Epidermal melanocyte (primary cell): ENCODE results near the gene DGUOK.
"Not testable (repeated sequence)": the region's sequence is repeated elsewhere in the genome, so short reads cannot be mapped to it uniquely, and the experiment has no call there.

ENCODE experiments used
- DNase-seq: peaks from one replicate; pipeline ENCODE4 v3.0.0; 2011; ENCODE audit warnings: low spot score; ENCODE audit not compliant: insufficient read length

DGUOK gene

DNA sequence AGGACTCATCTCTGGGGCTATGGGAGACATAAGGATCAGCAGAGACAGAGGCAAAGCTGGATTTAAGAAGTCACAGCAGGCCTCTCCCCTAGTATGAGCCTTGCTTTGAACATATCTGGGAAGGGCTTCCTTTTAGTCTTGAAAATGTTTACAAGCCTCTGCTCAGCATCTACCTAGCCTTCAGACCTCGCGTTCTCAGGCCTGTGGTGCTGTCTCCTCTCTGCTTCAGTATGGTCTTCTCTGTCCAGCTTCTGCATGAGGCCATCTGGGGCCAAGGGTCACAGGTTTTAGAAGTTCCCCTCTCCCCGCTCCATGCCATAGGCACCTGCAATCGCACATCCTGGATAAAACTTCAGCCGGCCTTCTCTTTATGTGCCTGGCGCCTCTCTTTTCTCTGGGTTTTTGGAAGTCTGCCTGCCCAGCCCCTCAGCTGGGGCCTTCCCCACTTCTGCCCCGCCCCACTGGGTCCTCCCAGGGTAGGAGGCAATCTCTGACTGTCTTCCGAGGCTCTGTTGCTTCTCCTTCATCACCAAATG lies 26.8 kb upstream of the DGUOK start:
- DNase-seq = no peak

GRCh38 chr2:73901143-73901542 lies 25.5 kb upstream of the DGUOK start:
- no peak for DNase-seq

DNA sequence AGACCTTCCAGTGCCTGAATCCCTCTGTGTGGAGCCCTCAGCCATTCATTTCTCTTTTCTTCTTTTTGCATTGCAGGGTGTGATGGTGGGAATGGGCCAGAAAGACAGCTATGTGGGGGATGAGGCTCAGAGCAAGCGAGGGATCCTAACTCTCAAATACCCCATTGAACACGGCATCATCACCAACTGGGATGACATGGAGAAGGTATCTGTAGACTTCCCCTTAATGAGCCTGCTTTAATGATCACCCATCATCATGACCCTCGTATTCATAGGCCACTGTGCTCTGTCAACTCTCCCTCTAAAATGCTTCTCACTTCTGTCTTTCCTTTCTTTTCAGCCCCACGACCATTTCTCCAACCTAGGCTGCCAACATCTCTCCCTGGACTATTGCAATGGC lies 24.4 kb upstream of the DGUOK start:
- DNase-seq = no peak

DNA sequence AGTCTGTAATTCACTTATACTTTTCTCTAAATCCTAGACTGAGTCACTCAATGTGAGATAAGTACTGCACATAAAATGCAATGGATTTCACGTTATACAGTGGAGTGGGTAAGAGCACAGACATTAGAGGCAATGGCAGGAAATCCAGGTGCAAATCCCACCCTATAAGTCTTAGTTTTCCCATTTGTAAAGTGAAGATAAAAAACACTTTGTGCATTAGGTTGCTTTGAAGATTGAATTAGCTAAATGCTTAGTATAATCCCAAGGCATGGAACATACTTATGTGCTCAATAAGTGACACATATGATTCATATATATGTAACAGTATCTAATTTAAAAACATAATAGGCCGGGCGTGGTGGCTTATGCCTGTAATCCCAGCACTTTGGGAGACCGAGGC lies 23.4 kb upstream of the DGUOK start:
- no peak for DNase-seq

GRCh38 chr2:73903949-73904613 lies 22.6 kb upstream of the DGUOK start:
- DNase-seq = not testable (repeated sequence)

DNA sequence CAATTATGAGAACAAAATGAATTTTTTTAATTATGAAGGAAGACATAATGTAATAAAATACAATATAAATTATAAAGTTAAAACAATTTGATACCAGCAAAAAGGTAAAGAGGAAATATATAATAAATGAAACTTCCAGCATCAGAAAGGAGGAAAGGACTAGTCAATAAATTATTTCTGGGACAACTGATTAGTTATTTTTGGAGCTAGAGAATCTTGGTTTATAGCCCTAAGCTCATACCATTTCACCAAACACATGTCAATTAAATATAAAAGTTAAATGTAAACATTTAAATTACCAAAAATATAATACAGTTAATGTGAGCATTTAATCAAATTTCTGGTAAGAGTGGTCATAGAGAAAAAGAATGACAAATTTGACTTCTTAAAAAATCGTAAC lies 21.7 kb upstream of the DGUOK start:
- DNase-seq = no peak

DNA sequence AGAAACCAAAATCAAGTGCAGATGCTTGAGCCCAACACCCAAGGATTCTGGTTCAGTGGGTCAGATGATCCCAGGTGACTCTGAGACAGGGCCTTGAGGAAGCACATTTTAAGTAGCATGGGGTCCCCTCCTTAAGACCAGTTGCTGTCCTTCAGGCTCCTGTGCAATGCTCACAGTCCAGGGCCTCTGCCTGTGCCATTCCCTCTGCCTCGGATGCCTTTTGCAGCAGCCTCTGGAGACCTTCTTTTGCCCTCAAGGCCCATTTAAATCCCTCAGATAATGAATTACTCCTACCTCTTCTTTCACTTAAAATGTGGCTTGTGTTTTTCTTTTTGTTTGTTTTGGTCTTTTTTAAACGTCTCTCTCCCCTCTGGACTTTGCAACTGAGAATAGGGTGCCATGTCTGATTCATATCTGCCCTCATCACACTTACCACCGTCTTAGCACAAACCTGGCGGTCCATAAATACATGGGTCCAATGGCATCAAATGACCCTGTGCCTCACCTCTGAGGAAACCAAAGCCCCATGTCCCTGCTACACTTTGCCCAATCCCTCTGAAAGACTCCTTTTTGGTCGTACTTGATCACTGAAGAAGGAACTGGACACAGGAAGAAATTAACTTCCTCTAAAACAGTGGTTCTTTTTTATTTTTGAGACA lies 19.7 kb upstream of the DGUOK start:
- DNase-seq = no peak

GRCh38 chr2:73907840-73908452 lies 18.7 kb upstream of the DGUOK start:
- DNase-seq = no peak

DNA sequence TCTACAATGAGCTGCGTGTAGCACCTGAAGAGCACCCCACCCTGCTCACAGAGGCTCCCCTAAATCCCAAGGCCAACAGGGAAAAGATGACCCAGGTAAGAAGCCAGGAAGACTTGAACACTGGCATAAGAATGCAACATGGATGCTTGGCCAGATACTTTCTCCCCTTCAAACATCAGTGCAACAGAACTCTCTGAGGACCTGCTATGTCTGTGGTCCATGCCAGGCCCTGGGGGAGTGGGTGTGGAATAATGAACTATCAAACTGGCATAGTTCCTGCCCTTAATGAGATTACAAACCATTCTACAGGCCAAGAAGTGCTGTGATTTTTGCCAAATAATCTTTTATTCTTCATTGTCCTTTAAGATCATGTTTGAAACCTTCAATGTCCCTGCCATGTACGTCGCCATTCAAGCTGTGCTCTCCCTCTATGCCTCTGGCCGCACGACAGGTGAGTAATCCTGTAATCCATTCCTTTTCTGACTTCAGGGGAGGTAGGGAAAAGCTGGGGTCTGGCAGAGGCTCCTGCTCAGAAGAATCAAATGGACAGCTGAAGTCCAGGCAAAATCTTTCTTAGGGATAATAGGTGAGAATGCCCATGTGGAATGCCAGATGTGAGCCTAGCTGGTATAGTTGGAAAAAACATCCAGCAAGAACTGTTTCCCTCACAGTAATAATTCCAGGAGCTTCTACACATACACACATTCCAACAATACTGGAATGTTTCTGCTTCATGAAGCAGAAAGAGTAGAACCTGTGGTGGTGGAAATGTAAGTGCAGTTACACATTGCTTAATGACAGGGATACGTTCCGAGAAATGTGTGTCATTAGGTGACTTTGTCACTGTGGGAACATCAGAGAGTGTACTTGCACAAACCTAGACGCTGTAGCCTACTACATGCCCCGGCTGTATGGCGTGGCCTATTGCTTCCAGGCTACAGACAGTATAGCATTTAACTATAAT lies 17.7 kb upstream of the DGUOK start:
- DNase-seq = no peak

DNA sequence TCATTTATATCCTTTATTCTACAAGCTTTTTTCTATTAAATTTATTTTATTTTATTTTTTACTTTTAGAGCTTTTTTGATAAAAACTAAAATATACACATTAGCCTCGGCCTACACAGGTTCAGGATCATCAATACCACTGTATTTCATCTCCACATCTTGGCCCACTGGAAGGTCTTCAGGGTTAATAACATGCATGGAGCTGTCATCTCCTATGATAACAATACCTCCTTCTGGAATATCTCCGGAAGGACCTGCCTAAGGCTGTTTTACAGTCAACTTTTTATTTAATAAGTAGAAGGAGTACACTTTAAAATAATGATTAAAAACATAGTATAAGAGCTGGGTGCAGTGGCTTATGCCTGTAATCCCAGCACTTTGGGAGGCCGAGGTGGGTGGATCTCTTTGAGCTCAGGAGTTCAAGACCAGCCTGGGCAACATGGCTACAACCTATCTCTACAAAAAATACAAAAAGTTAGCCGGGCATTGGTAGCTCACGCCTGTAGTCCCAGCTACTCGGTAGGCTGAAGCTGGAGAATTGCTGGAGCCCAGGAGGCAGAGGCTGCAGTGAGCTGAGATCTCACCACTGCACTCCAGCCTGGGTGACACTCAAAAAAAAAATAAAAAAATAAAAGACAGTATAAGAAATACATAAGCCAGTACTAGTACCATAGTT lies 15.7 kb upstream of the DGUOK start:
- no peak for DNase-seq

GRCh38 chr2:73911548-73912208 lies 15.0 kb upstream of the DGUOK start:
- no peak for DNase-seq

DNA sequence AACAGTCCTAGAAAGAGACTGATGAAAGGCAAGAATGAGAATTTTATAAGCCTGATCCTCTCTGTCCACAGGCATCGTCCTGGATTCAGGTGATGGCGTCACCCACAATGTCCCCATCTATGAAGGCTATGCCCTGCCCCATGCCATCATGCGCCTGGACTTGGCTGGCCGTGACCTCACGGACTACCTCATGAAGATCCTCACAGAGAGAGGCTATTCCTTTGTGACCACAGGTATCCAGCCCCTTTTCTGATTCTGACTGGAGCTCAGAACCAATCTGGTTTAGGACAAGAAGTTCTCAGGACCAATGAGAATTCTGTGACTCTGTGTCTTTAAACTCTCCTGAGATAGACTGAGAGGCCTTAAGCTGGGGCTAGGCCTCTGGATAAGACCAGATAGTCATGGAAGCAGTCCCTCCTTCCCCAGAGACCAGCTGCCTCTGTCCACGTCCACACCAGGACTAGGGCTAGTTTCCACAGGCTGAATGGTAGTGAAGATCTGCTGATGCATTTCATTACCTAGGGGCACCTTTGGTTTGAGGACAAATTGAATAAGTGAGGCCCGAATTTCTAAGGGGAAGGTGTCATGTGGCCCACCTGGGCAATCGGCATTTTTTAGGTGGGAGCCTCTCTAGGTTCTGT lies 13.1 kb upstream of the DGUOK start:
- no peak for DNase-seq

DNA sequence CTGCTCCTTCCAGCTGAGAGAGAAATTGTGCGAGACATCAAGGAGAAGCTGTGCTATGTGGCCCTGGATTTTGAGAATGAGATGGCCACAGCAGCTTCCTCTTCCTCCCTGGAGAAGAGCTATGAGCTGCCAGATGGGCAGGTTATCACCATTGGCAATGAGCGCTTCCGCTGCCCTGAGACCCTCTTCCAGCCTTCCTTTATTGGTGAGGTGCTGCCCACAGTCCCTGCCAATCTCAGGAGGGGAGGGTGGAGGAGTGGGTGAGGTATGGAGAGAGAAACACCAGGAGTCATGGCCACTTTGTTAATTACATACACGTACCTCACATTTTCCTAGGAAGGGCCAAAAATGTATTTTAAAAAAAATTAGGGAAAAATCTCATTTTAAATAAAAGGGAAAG lies 12.0 kb upstream of the DGUOK start:
- no peak for DNase-seq

- DNase-seq = no peak
These were observed 11.2 kb upstream of the DGUOK start for GRCh38 chr2:73915437-73915993.

DNA sequence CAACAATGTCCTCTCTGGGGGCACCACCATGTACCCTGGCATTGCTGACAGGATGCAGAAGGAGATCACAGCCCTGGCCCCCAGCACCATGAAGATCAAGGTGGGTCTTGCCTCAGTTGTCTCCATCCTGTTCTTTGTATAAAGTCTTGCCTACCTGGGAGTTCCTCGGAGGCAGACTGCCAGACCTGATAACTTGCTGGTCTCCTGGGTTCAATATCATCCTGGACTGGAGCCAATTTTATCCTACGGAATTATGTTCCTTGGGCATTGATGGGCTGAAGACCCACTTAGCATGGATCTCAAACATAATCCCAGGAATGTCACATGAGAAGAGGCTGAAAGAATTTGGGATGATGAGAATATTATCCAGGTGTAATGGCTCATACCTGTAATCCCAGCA lies 10.0 kb upstream of the DGUOK start:
- no peak for DNase-seq

DNA sequence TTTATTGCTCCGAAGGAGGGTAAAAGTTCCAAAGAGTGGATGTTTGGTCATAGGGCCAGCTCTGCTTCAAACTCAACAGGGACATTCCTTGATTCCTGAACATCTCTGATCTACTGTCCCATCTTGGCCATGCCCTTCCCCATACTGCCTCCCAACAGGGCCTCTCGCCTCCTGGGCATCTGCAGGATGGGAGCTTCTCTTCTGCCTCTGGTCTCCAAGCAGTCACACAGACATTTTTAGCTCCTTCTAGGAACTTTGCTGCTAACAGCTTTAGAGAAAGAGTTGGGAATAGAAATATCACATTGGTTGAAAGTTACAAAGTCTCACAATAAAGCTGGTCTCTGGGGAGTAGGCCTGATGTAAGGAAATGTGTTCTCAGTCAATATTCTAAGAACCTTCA lies 9.4 kb upstream of the DGUOK start:
- no peak for DNase-seq

- DNase-seq = no peak
These were observed 8.9 kb upstream of the DGUOK start for GRCh38 chr2:73917696-73918207.

GRCh38 chr2:73918856-73919255 lies 7.8 kb upstream of the DGUOK start:
- no peak for DNase-seq

GRCh38 chr2:73919596-73920228 lies 7.0 kb upstream of the DGUOK start:
- no peak for DNase-seq
